HG02981 (cell line): ENCODE results near the gene LTA.

Source experiments
- ATAC-seq: cut with Tn5 transposase; IDR thresholded peaks from one replicate; pipeline ENCODE4 v1.9.1; 2021; ENCODE audit warnings: mild to moderate bottlenecking, moderate library complexity; ENCODE audit not compliant: unreplicated experiment

Gene LTA

DNA sequence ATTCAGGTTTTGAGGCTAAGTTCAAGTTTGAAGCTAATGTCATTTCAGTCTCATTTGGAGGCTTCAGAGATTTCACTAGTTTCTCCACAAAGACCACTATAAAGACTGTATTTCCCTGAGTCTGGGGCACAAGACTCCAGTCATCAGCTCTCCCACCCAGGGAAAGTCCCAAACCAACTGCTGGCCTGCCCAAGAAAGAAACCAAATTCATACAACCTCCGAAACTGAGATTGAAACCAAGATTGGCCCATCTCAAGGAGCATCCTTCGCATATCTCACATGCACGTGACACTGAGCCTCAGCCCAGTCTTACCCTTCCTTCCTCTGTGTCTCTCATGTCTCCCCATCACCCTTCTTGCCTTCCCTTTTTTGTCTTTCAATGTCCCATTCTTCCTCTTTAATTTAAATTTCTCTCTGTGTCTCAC is 3.5 kb upstream of the LTA start:
- ATAC-seq: peak; percentile 60

DNA sequence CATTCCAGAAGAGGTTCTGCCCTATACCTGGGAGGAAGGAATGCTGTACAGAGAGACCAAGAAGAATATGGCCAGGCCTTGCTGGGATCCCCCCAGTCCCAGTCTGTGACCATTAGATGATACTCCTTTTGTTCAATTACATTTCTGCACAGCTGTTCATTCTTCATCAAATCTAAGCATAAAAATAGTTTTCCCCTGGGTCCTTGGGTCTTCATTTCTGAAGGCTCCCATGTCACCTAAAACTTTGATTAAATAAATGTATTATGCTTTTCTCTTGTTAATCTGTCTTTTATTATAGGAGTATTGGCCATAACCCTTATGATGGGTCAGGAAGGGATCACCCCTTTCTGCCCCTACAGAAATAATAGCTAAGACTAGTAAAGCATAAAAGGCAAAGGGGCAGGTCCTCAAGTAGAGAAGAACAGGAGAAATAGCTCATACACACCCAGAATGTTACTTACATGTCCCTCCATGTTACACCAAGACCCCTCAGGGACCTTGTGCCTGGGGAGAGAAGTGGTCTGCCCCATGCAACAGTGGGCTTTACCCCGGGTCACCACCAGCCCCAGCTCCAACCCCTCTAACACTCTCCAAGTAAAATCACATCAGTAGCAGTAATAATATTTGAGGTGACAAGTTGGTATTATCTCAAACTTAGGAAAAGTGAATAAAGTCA is 2.1 kb upstream of the LTA start:
- no peak for ATAC-seq

DNA sequence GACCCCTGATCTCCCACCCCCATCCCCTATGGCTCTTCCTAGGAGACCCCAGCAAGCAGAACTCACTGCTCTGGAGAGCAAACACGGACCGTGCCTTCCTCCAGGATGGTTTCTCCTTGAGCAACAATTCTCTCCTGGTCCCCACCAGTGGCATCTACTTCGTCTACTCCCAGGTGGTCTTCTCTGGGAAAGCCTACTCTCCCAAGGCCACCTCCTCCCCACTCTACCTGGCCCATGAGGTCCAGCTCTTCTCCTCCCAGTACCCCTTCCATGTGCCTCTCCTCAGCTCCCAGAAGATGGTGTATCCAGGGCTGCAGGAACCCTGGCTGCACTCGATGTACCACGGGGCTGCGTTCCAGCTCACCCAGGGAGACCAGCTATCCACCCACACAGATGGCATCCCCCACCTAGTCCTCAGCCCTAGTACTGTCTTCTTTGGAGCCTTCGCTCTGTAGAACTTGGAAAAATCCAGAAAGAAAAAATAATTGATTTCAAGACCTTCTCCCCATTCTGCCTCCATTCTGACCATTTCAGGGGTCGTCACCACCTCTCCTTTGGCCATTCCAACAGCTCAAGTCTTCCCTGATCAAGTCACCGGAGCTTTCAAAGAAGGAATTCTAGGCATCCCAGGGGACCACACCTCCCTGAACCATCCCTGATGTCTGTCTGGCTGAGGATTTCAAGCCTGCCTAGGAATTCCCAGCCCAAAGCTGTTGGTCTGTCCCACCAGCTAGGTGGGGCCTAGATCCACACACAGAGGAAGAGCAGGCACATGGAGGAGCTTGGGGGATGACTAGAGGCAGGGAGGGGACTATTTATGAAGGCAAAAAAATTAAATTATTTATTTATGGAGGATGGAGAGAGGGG is 1.4 kb downstream of the LTA start:
- ATAC-seq: no peak

DNA sequence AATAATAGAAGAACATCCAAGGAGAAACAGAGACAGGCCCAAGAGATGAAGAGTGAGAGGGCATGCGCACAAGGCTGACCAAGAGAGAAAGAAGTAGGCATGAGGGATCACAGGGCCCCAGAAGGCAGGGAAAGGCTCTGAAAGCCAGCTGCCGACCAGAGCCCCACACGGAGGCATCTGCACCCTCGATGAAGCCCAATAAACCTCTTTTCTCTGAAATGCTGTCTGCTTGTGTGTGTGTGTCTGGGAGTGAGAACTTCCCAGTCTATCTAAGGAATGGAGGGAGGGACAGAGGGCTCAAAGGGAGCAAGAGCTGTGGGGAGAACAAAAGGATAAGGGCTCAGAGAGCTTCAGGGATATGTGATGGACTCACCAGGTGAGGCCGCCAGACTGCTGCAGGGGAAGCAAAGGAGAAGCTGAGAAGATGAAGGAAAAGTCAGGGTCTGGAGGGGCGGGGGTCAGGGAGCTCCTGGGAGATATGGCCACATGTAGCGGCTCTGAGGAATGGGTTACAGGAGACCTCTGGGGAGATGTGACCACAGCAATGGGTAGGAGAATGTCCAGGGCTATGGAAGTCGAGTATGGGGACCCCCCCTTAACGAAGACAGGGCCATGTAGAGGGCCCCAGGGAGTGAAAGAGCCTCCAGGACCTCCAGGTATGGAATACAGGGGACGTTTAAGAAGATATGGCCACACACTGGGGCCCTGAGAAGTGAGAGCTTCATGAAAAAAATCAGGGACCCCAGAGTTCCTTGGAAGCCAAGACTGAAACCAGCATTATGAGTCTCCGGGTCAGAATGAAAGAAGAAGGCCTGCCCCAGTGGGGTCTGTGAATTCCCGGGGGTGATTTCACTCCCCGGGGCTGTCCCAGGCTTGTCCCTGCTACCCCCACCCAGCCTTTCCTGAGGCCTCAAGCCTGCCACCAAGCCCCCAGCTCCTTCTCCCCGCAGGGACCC is 2.3 kb downstream of the LTA start:
- no peak for ATAC-seq

DNA sequence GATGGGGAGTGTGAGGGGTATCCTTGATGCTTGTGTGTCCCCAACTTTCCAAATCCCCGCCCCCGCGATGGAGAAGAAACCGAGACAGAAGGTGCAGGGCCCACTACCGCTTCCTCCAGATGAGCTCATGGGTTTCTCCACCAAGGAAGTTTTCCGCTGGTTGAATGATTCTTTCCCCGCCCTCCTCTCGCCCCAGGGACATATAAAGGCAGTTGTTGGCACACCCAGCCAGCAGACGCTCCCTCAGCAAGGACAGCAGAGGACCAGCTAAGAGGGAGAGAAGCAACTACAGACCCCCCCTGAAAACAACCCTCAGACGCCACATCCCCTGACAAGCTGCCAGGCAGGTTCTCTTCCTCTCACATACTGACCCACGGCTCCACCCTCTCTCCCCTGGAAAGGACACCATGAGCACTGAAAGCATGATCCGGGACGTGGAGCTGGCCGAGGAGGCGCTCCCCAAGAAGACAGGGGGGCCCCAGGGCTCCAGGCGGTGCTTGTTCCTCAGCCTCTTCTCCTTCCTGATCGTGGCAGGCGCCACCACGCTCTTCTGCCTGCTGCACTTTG is 3.3 kb downstream of the LTA start, which contains the start of gene TNF:
TSS of gene TNF (plus strand) at position 231 of the 567 bp plus-strand sequence. CDS start at position 408, 177 bp downstream.
- no peak for ATAC-seq

DNA sequence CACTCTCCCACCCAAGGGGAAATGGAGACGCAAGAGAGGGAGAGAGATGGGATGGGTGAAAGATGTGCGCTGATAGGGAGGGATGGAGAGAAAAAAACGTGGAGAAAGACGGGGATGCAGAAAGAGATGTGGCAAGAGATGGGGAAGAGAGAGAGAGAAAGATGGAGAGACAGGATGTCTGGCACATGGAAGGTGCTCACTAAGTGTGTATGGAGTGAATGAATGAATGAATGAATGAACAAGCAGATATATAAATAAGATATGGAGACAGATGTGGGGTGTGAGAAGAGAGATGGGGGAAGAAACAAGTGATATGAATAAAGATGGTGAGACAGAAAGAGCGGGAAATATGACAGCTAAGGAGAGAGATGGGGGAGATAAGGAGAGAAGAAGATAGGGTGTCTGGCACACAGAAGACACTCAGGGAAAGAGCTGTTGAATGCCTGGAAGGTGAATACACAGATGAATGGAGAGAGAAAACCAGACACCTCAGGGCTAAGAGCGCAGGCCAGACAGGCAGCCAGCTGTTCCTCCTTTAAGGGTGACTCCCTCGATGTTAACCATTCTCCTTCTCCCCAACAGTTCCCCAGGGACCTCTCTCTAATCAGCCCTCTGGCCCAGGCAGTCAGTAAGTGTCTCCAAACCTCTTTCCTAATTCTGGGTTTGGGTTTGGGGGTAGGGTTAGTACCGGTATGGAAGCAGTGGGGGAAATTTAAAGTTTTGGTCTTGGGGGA is 4.0 kb downstream of the LTA start:
- ATAC-seq: no peak

DNA sequence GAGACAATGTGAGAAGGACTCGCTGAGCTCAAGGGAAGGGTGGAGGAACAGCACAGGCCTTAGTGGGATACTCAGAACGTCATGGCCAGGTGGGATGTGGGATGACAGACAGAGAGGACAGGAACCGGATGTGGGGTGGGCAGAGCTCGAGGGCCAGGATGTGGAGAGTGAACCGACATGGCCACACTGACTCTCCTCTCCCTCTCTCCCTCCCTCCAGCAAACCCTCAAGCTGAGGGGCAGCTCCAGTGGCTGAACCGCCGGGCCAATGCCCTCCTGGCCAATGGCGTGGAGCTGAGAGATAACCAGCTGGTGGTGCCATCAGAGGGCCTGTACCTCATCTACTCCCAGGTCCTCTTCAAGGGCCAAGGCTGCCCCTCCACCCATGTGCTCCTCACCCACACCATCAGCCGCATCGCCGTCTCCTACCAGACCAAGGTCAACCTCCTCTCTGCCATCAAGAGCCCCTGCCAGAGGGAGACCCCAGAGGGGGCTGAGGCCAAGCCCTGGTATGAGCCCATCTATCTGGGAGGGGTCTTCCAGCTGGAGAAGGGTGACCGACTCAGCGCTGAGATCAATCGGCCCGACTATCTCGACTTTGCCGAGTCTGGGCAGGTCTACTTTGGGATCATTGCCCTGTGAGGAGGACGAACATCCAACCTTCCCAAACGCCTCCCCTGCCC is 4.9 kb downstream of the LTA start:
- no peak for ATAC-seq

DNA sequence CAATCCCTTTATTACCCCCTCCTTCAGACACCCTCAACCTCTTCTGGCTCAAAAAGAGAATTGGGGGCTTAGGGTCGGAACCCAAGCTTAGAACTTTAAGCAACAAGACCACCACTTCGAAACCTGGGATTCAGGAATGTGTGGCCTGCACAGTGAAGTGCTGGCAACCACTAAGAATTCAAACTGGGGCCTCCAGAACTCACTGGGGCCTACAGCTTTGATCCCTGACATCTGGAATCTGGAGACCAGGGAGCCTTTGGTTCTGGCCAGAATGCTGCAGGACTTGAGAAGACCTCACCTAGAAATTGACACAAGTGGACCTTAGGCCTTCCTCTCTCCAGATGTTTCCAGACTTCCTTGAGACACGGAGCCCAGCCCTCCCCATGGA is 5.5 kb downstream of the LTA start:
- no peak for ATAC-seq

DNA sequence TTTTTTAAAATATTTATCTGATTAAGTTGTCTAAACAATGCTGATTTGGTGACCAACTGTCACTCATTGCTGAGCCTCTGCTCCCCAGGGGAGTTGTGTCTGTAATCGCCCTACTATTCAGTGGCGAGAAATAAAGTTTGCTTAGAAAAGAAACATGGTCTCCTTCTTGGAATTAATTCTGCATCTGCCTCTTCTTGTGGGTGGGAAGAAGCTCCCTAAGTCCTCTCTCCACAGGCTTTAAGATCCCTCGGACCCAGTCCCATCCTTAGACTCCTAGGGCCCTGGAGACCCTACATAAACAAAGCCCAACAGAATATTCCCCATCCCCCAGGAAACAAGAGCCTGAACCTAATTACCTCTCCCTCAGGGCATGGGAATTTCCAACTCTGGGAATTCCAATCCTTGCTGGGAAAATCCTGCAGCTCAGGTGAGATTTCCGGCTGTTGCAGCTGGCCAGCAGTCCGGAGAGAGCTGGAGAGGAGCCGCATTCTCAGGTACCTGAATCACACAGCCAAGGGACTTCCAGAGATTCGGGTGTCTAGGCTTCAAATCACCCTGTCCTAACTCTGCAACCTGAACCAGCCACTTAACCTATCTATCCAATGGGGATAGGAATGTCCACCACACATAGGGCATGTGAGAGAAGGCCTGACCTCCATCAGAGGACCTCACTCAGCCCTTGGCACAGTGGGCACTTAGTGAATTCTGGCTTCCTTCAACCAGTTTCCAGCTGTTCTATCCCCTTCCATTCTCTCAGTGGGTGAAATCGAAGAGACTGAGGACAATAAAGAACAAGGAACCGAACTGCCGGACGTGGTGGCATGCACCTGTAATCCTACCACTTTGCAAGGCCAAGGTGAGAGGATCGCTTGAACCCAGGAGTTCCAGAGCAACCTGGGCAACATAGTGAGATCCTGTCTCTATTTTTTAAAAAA is 6.4 kb downstream of the LTA start:
- ATAC-seq: no peak

DNA sequence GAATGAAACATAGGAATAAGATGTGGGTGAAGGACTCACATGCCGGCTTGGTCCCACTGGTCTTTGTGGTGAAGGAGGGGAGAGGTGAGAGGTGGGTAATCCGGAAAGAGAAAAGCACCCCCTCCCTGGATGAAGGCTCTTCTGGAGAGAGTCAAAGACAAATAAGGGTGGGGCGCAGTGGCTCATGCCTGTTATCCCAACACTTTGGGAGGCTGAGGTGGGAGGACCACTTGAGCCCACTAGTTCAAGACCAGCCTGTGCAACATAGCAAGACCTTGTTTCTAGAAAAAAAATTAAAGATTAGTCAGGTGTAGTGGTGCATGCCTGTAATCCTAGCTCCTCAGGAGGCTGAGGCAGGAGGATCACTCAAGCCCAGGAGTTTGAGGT is 7.0 kb downstream of the LTA start:
- ATAC-seq: no peak

DNA sequence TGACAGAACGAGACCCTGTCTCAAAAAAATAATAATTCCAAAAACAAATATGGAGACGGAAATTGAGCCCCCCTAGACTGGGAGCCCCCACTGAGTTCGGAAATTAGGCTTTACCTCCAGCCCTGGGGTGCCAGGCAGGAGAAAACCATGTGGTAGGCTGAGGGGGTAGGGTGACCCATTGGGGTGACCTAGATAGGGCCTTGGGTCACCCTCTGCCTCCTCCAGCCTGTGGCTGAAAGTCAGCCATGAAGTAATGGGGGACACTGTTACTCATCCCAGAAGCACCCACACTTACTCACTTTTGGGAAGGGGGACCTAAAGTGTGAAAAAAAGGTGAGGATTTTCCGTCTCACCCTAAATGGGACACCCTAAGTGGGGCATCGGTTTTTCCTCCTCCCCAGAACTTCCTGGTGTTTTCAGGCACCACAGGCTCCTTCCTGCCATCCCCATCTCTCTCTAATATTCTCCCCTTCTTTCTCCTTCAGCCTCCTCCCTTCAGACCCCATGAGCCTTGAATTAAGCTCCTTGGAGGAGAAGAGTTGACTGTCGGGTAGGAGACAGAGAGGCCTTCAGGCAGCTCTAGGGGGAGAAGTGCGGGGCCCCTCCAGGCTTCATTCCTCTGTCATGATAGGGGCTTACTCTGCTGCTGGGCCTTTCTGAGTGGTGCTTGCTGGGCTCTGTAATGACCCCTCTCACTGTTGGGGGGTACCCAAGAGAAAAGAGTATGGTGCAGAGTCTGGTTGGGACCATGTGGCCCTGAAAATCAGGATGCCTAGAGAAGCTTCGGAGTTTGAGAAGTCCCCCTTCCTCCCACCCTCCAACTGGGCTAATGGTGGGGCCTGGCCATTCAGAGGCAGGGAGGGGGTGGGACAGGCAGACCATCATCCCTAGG is 7.7 kb downstream of the LTA start:
- no peak for ATAC-seq

DNA sequence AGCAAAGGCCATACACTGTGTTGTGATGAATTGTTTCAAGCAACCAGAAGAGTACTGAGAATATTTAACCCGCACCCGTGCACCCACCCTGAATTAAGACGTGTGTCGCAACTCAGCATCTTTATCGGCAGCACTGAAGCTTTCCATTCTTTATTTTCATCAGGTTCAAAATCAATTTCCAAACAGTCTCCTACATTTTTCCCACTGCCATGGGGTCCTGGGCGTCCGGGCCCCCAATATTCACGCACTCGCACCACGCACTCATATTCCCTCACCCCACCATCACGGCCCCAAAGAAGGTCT is 8.3 kb downstream of the LTA start:
- ATAC-seq: no peak

DNA sequence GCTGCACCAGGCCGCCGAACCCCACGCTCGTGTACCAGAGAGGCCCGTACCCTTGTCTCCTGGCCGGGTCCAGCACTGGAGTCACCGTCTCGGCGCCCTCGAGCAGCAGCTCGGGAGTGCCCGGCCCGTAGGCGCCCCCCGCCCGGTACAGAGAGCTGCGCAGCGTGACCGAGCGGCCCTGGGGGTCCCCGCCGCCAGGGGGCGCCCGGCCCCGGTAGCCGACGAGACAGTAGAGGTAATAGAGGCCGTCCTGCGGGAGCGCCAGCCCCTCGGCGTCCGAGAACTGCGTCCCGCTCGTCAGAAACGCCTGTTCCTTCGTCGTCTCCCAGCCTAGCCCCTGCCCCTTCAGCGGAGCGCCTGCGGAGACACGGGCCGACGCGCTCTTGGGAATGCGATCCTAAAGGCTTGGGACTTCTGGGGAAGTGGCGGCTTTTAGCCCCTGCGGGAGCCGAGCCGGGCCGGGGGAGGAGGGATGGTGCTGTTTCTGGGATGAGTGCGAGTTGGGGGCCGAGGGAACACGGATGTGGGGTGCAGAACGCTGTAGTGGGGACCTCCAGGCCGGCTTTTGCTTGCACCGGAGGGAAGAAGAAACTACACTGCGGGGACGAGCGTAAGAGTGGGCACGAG is 8.8 kb downstream of the LTA start:
- peak; percentile 65 for ATAC-seq

DNA sequence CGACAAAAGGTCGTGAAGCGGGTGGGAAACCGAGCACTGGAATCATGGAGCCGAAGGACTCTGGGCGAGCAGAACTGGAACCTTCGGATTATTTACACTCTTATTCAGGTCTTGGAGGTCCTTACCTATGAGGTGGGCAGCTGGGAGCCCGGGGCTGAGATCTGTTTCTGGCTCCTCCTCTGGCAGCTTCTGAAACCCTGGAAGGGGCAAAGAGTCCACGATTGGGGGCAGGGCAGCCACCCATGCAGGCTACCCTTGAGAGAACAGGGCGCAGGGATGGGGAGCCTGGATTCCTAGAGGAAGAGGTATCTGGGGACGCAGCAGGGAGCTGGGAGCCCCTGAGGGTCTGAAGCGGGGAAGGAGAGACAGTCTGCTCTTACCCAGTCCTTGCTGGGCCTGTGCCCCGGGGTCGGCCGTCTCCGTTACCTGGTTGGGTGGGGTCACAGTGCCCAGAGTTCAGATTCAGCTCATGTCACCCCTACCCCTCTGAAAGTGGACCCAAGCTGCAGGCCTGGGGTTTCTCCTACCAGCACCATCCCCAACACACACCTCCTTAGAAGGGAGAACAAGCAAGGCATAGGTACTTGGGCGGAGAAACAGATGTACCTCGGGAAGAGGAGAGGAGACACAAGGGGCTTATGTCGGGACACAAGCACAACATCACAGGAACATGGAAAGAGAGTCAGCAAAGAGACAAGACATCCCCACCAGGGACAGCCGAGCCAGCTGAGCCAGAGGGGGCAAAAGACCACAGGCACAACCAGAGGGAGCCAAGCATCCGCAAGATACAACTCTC is 9.5 kb downstream of the LTA start:
- ATAC-seq: no peak

DNA sequence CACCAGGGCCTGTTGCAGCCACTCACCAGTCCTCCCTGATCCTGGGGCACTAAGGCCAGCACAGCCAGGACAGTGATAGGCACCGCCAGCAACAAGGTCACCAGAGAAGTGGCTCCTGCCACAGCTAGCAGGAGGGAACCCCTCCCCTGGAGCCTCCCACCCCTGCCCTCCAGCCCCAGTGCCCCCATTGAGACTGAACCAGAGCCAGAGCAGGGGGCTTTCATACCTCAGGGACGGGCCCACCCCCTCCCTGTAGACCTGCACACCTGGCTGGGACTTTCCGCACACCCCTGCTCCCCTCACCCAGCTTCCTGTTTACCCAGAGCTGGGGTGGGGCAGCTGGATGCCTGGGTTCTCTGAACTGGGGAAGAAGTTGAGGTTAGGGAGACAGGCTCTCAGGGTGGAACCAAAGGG is 10.1 kb downstream of the LTA start, which contains the start of gene LTB:
TSS of gene LTB (minus strand) at position 195 of the 414 bp plus-strand sequence. CDS start at position 188, 7 bp downstream.
- ATAC-seq: no peak

DNA sequence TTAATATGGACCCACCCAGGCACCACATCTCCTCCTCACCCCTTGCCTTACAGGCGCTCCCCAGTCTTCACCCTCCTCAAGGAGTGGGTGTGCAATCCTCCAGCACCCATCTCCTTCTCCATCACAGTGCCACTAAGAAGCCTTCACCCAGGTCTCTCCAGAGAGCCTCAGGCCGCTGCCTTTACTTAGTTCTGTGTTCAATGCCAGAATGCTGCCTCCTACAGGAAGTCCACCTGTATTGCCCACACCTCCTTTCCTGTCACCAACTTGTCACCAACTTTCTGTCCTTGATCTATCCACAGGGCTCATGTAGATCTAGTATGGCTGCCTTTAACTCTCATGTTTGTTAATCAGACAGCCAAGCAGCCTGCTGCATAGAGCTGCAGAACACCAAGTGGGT is 13.4 kb downstream of the LTA start:
- ATAC-seq: no peak
